BLaER1 (cell line): ENCODE results near the gene ANKZF1.

Experiments used
- H3K27ac ChIP-seq: shearing (Covaris generic); formaldehyde crosslinking; 2 replicates; pipeline ENCODE4 v1.8.1; 2022
- H3K27me3 ChIP-seq: shearing (Covaris generic); formaldehyde crosslinking; 2 replicates; pipeline ENCODE4 v1.8.1; 2022
- H3K36me3 ChIP-seq: shearing (Covaris generic); formaldehyde crosslinking; 2 replicates; pipeline ENCODE4 v1.8.1; 2022
- H3K4me1 ChIP-seq: shearing (Covaris generic); formaldehyde crosslinking; 2 replicates; pipeline ENCODE4 v1.8.1; 2022
- H3K4me2 ChIP-seq: shearing (Covaris generic); formaldehyde crosslinking; 2 replicates; pipeline ENCODE4 v1.8.1; 2022
- H3K4me3 ChIP-seq: shearing (Covaris generic); formaldehyde crosslinking; 2 replicates; pipeline ENCODE4 v1.8.1; 2022
- H3K9ac ChIP-seq: shearing (Covaris generic); formaldehyde crosslinking; 2 replicates; pipeline ENCODE4 v1.8.1; 2022
- H3K9me3 ChIP-seq: shearing (Covaris generic); formaldehyde crosslinking; 2 replicates; pipeline ENCODE4 v1.8.1; 2022
- H4K20me1 ChIP-seq: shearing (Covaris generic); formaldehyde crosslinking; 2 replicates; pipeline ENCODE4 v1.8.1; 2022
- Cebpa-rat ChIP-seq: shearing (Covaris generic); IDR thresholded peaks from 2 replicates; pipeline ENCODE4 v1.8.1; 2022

The ANKZF1 gene

GRCh38 chr2:219225350-219225749 lies 4.3 kb upstream of the ANKZF1 start:
- Histone ChIP-seq H3K27ac (peak overlapping the region; percentile 28; the same call in 1 of the 2 replicates), H3K4me1 (peaks cover 41% of the 10 kb centered on the region), H4K20me1 (peaks cover 64% of the 10 kb centered on the region), H3K9me3 (no peaks in the 10 kb centered on the region), H3K36me3 (peaks cover 61% of the 10 kb centered on the region), H3K4me2 (peak overlapping the region; percentile 88), H3K4me3 (no peak overlapping the region), H3K9ac (peak overlapping the region; percentile 18; the same call in 1 of the 2 replicates), H3K27me3 (no peaks in the 10 kb centered on the region)
- no peak for TF ChIP-seq Cebpa-rat

GRCh38 chr2:219228041-219228910 lies 1.3 kb upstream of the ANKZF1 start:
- Histone ChIP-seq H3K27ac (peak overlapping the region; percentile 84), H4K20me1 (peaks cover 58% of the 10 kb centered on the region), H3K4me1 (peaks cover 58% of the 10 kb centered on the region)

GRCh38 chr2:219228911-219229304 lies 698 bp upstream of the ANKZF1 start:
- Histone ChIP-seq H3K4me2 (peak overlapping the region; percentile 88), H4K20me1 (peaks cover 55% of the 10 kb centered on the region), H3K9me3 (no peaks in the 10 kb centered on the region), H3K9ac (peak overlapping the region; percentile 88), H3K36me3 (peaks cover 48% of the 10 kb centered on the region), H3K27ac (peak overlapping the region; percentile 84), H3K4me1 (peaks cover 58% of the 10 kb centered on the region), H3K4me3 (peak overlapping the region; percentile 86), H3K27me3 (no peaks in the 10 kb centered on the region)
- TF ChIP-seq Cebpa-rat = no peak

More at GRCh38 chr2:219228041-219228910, 1.3 kb upstream of the ANKZF1 start:
- no peaks in the 10 kb centered on the region for H3K27me3 ChIP-seq
- H3K9me3 ChIP-seq = no peaks in the 10 kb centered on the region
- H3K4me2 ChIP-seq = peak overlapping the region; percentile 88
- H3K9ac ChIP-seq = peak overlapping the region; percentile 88
- TF ChIP-seq Cebpa-rat = no peak
- H3K36me3 ChIP-seq = peaks cover 48% of the 10 kb centered on the region
- H3K4me3 ChIP-seq = peak overlapping the region; percentile 86

GRCh38 chr2:219230059-219230540 lies 494 bp downstream of the ANKZF1 start:
- Histone ChIP-seq H3K4me2 (peak overlapping the region; percentile 97), H4K20me1 (peaks cover 51% of the 10 kb centered on the region), H3K27me3 (no peaks in the 10 kb centered on the region), H3K4me3 (peak overlapping the region; percentile 86), H3K27ac (peak overlapping the region; percentile 72), H3K9me3 (no peaks in the 10 kb centered on the region), H3K4me1 (peaks cover 54% of the 10 kb centered on the region), H3K9ac (peak overlapping the region; percentile 88), H3K36me3 (peaks cover 48% of the 10 kb centered on the region)
- TF ChIP-seq Cebpa-rat = no peak

GRCh38 chr2:219234331-219234730 lies 4.7 kb downstream of the ANKZF1 start:
- peaks cover 77% of the 10 kb centered on the region for H3K36me3 ChIP-seq

GRCh38 chr2:219243291-219243761 lies 13.7 kb downstream of the ANKZF1 start:
- no peaks in the 10 kb centered on the region for H4K20me1 ChIP-seq
- no peak overlapping the region for H3K4me3 ChIP-seq
- no peaks in the 10 kb centered on the region for H3K27me3 ChIP-seq
- no peaks in the 10 kb centered on the region for H3K9me3 ChIP-seq
- peaks cover 38% of the 10 kb centered on the region for H3K4me1 ChIP-seq
- TF ChIP-seq Cebpa-rat = no peak
- H3K4me2 ChIP-seq = no peak overlapping the region
- H3K27ac ChIP-seq = no peak overlapping the region
- no peak overlapping the region for H3K9ac ChIP-seq
- H3K36me3 ChIP-seq = peaks cover 20% of the 10 kb centered on the region

More at GRCh38 chr2:219234331-219234730, 4.7 kb downstream of the ANKZF1 start:
- H3K4me1 ChIP-seq = peaks cover 18% of the 10 kb centered on the region
- H3K9ac ChIP-seq = no peak overlapping the region
- no peak overlapping the region for H3K4me2 ChIP-seq
- H3K4me3 ChIP-seq = no peak overlapping the region
- H3K27me3 ChIP-seq = no peaks in the 10 kb centered on the region
- no peaks in the 10 kb centered on the region for H3K9me3 ChIP-seq
- TF ChIP-seq Cebpa-rat = no peak
- H3K27ac ChIP-seq = no peak overlapping the region
- peaks cover 14% of the 10 kb centered on the region; the same call in 1 of the 2 replicates for H4K20me1 ChIP-seq

GRCh38 chr2:219244789-219245147 lies 15.2 kb downstream of the ANKZF1 start:
- H3K27ac ChIP-seq = peak overlapping the region; percentile 94

GRCh38 chr2:219245148-219245898 lies 15.7 kb downstream of the ANKZF1 start, which contains the start of the genes GLB1L and STK16:
Gene GLB1L, minus strand, starts transcription at chr2:219245444. Its CDS starts 1,871 bp downstream, at chr2:219243573.
Gene STK16, plus strand, starts transcription at chr2:219245479. Its CDS starts 521 bp downstream, at chr2:219246000.
- no peak for TF ChIP-seq Cebpa-rat
- Histone ChIP-seq H3K9me3 (no peaks in the 10 kb centered on the region), H3K4me2 (peak within 1 kb of the TSS; percentile 98), H3K27me3 (no peaks in the 10 kb centered on the region), H3K4me1 (peaks cover 58% of the 10 kb centered on the region), H3K9ac (peak within 1 kb of the TSS; percentile 94), H3K36me3 (peaks cover 12% of the 10 kb centered on the region; the same call in 1 of the 2 replicates), H3K4me3 (peak within 1 kb of the TSS; percentile 94), H3K27ac (peak within 1 kb of the TSS; percentile 94), H4K20me1 (0 out of 2 replicates have a peak, but pooled peaks cover 5% of the 10 kb centered on the region)

More at GRCh38 chr2:219244789-219245147, 15.2 kb downstream of the ANKZF1 start:
- H3K36me3 ChIP-seq = peaks cover 8% of the 10 kb centered on the region; the same call in 1 of the 2 replicates
- peak overlapping the region; percentile 94 for H3K4me3 ChIP-seq
- H3K27me3 ChIP-seq = no peaks in the 10 kb centered on the region
- no peaks in the 10 kb centered on the region for H3K9me3 ChIP-seq
- peak overlapping the region; percentile 94 for H3K9ac ChIP-seq
- peaks cover 52% of the 10 kb centered on the region for H3K4me1 ChIP-seq
- H4K20me1 ChIP-seq = 0 out of 2 replicates have a peak, but pooled peaks cover 5% of the 10 kb centered on the region
- peak overlapping the region; percentile 98 for H3K4me2 ChIP-seq
- no peak for TF ChIP-seq Cebpa-rat

- TF ChIP-seq Cebpa-rat = no peak
- Histone ChIP-seq H4K20me1 (0 out of 2 replicates have a peak, but pooled peaks cover 5% of the 10 kb centered on the region), H3K36me3 (peaks cover 17% of the 10 kb centered on the region; the same call in 1 of the 2 replicates), H3K4me2 (peak overlapping the region; percentile 98), H3K9ac (peak overlapping the region; percentile 94), H3K27ac (peak overlapping the region; percentile 94), H3K4me1 (peaks cover 63% of the 10 kb centered on the region), H3K9me3 (no peaks in the 10 kb centered on the region), H3K27me3 (no peaks in the 10 kb centered on the region), H3K4me3 (peak overlapping the region; percentile 94)
Observed at GRCh38 chr2:219245899-219246230, 16.3 kb downstream of the ANKZF1 start.
